CD4-positive, alpha-beta T cell treated with Interleukin-15 for 1 hour (primary cell): Measurements from ENCODE around the gene RTL10.

Source experiments
- DNase-seq: peaks from one replicate; pipeline ENCODE4 v3.0.0-alpha.2; 2020

The RTL10 gene, protein sequence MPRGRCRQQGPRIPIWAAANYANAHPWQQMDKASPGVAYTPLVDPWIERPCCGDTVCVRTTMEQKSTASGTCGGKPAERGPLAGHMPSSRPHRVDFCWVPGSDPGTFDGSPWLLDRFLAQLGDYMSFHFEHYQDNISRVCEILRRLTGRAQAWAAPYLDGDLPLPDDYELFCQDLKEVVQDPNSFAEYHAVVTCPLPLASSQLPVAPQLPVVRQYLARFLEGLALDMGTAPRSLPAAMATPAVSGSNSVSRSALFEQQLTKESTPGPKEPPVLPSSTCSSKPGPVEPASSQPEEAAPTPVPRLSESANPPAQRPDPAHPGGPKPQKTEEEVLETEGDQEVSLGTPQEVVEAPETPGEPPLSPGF

DNA sequence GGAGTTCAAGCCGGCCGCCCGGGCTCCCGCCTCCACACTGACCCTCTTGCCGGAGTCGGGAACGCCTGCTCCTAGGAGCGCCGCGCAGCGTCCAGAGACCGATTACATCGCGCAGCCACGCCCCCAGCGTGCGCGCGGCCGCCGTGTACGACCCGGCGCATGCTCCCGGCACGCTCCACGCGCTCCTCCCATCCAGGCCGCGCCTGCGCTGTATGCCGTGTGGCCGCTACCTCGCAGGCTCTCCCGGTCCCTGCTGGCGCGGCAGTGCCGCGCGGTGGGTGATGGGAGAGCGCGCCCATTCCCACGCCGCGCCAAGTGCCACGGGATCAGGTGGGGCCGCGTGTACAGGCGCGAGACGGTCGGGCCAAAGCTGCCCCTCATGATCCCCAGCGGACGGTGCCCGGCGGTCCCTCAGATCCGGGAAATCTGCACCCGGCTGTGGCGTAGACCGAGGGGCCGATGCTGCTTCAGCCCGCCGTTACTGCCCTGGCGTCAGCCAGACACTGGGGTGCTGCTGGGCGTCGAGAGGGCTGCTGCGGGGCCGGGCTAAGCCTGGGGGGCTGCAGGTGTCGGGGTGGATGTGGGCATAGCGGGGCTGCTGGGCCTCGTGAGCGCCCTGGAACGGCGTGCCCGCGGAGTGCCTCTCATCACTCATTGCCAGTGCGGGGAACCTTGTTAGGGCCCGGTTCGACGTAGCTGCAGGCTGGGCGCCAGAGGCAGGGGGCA, at the start of gene RTL10, which contains the start of gene GNB1L:
RTL10 (minus strand) TSS at position 97 of the 726 bp plus-strand sequence. CDS start 2,613 bp downstream, outside the sequence.
GNB1L (minus strand) TSS at position 97 of the 726 bp plus-strand sequence. CDS start 33,519 bp downstream, outside the sequence.
- DNase-seq, result peak; percentile 95

DNA sequence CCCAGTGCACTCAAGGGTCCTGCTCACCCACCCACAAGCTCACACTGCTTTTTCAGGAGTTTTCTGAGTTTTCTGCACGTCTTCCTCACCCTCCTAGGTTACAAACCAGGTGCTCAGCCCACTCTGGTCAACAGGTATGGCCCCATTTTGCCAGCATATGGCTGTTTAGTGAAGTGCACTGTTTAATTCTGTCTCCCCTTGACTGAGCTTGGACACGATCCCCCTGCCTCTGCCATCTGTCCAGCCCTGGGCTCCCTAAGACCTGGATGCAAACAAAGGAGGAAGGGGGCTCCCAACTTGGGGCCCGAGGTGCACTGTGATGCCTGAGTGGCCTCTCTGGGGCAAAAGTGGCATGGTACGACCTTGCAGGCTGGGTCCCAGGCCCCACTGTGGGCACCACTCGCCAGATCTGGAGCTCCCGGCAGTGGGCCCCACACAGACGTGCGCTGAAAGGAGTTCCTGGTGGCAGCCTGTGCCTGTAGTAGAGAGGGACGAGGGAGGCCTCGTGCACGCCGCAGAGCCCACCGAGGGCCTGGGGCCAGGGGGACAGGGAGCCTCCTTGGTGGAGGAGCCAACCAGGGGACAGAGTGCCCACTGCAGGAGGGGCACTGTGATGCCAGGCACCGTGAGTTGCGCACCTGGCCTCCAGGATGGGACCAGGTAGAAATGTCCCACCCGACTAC, 49.6 kb upstream of the RTL10 start:
- DNase-seq, result no peak

DNA sequence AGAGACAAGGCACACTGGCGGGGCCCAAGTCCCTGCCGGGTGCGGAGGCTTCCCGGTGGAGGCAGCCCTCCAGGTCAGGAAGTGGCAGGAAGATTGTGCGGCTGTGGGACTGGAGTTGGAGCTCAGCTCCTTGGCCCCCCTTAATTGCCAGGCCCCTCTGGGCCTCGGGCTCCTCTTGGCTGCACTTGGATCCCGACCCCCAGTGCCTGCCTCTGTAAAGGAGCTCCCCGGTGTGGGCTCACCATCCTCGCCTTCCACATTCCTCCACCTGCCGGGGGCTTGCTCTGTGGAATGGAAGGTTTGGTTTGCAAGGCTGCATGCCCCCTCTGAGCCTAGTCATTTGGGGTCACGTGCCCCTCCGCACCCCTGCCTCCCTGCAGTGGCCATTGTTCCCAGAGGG, 48.8 kb upstream of the RTL10 start:
- no peak for DNase-seq

DNA sequence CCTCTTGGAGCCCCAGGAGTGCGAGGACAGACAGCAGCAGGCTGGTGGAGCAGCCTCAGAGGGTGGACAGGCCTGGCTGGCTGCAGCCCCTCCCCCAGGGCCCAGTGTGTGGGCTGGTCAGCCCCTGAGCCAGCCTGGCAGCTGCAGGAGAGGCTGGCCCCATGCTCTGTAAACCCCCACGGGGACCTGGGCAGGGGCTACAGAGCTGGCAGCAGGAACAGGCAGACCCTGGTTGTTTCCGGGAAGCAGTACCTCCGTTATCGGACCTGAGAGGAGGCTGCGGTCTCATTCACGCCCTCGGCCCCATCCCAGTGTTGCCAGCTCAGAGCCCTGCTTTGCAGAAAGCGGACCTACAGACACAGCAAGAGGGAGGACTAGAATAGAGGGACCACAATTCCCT, 48.4 kb upstream of the RTL10 start:
- no peak for DNase-seq

DNA sequence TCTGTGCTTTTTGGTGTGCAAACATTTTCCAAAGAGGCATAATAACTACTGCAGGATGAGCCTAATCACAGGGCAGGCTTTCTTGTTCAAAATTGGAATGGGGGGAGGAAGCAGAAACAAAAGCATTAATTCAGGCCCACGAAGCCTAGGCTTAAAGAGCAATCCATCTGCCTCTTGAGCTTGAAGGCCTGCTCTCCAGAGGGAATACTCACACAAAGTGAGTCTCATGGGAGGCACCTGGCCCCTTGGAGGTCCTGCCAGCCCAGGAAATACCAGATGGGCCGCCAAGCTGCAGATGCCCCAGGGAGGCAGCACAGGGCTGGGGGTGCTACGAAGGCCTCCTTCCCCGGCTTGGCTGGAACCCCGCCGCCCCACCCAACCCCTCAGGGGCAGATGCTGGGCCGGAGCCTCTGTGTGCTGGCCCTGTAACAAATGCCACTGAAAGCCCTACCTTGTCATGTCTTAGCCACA, 47.6 kb upstream of the RTL10 start:
- DNase-seq, result no peak

DNA sequence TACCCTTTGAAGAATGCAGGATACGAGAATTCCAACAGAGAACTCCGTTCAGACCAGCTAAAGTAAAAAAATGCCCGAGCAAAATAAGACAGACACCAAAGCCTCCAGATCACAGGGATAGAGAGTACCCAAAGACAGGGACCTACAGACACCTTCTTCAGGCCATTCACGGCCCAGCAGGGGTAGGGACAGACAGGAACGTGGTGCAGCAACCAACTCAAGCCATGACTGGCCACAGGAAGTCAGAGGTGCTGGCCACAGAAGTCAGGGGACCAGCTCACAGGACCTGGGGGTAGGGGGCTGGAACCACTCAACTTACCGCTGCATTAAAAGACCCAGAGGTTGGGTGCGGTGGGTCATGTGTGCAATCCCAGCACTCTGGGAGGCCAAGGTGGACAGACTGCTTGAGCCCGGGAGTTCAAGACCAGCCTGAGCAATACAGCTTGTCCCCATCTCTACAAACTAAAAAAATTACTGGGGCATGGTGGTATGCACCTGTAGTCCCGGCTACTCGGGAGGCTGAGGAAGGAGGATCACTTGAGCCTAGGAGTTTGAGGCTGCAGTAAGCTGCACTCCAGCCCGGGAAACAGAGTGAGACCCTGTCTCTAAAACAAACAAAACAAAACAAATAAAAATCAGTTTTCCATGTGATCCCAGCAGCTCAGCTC, 47.0 kb upstream of the RTL10 start:
- DNase-seq, result no peak

DNA sequence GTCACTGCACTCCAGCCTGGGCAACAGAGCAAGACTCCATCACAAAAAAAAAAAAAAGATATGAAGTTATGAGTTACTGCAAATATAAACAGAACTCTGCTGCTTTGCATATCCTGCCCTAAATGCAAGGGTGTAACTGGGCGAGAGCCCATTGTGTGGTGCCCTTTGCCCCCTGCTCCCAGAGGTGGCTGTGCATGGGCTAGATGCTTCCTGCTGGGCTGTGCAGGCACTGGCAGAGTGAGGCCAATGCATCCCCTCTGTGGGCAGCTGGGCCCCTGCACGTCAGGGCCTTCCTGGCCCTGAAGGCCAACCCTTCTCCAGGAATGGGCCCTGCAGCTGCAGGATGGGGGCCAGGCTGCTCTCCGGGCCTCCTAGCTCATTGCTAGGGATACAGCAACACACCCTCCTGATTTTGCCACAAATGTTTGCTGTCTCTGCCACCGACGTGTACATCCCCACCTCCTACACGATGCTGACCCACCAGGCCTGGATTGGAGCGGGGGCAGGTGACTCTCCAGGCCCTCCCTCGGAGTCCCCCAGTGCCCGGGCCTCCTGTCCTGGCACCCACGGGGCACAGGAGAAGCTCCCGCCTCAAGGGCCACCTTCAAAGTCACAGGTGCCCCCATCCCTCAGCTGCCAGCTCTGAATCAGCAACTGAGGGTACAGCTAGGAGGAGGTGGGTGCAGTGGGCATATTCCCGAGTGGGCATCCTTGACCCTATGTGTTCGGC, 46.2 kb upstream of the RTL10 start:
- DNase-seq, result no peak

DNA sequence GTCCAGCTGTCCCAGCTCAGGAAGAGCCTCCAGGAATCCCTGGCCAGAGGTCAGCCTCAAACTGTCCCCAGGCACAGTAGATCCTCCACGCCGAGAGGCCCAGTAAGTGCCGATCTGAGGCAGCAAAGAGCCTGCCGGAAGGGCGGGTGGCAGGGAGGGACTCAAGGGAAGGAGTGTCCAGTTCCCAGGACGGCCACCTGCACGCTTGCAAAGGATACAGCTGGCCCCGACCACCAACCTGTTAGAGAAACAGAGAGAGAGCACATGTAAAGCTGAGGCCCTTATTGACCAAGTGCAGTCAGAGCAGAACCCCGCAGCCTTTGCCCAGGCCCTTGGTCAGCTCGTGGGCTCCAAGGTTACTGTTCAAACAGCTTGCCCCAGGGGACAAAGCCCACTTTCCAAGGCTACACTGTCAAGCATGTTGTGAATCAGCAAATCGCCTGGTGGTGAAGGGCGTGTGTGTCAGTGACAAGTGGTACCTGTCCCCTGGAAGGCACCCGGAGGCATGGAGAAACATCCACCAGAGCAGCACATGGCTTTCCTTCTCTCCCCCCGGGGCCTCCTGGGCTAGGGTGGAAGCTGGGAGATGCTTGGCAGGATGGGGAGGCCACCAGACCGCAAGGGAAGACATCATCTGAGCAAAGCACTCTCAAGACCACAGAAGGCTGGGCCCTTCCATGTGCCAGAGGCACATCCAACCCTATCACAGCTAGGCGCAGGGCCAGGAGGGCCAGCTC, 44.3 kb upstream of the RTL10 start:
- no peak for DNase-seq

DNA sequence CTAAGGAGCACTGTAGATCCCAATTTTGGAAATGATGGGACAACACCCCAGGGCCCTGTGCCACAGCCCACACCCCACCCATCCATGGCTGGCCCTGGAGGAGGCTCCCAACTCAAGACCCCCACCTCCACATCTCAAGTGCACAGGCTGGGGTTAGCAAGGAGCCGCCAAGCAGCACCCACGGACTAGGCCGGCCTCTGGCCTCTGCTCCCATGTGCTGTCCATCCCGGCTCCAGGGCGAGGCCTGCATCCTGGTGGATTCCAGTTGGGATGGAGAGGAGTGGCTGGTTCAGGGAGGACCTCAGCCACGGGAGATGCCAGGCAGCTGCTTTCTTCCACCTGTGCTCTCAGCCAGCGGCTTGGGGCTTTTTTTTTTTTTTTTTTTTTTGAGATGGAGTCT, 43.5 kb upstream of the RTL10 start:
- no peak for DNase-seq

DNA sequence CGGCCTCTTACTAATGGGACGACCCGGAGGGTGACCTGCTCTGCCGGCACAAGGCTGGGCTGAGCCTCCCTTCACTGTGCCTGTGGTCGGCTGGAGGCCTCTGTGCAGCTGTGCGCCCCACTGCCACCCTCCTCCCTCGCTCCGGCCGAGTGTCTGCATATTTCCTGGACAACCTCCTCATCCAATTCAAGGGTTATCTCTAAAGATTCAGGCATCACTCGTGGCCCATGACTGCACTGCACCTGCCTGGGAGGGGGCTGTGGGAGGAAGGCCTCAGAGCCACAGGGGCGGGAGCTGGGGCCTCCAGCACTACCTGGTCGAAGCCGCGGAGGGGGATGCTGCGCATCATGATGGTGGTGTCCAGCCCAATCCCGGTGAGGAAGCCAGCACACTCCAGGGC, 43.1 kb upstream of the RTL10 start:
- no peak for DNase-seq

DNA sequence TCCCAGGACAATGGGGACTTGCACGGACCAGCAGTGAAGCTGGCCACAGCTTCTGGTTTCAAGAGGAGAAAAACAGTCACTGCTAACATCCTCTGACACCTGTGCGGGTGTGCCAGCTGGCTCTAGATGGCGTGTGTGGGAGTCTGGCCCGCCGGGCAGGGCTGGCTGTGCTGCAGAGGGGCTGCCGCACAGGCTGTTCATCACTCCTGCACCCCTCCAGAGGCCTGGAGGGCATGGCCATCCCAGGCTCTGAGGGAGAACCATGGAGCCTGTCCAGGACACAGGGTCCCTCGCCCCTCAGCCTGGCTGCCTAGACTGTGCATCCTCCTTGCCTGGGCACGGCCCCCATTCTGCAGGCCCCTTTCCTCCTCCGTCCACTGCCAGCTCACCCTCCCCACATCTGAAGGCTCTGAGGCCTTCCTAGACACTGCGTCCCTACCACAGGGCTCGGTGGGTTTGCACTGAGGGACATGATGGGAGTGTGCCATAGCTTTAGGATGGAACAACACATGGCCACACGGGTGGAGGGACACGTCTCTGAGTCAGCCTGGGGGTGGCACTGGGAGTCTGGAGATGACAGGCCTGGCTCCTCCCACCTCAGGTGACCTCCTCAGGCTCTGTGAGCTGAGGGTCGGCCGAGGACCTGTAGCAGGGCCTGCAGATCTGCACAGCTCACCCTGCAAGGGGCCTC, 42.1 kb upstream of the RTL10 start:
- no peak for DNase-seq

DNA sequence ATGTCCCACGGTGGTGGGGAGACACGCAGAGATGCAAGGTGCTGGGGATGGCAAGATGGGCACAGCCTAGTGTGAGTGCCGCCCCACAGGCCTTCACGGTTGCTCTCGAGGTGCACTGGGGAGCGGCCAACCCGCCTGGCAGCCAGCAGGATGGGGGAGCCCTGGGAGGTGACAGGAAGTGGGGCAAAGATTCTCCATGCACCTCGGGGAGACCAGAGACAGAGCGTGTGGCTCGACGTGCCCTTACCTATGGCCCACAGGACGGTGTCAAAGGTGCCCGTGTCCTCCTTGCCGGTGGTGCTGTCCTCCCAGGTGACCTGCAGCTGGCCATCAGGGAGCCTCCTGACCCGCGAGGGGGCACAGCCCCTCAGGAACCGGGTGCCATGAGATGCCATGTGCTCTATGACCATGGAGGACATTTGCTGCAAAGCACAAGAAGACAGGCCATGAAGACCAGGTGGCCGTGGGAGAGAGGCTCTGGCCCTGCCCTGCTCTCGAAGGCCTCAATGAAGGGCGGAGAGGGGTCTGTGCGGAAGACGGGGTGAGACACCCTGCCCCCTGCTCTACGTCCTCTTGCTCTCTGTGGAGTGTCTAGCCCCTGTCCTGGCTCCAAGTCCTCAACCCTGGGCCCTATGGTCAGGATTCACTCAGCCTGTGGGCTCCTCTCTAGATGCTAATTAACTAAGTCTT, 40.6 kb upstream of the RTL10 start:
- no peak for DNase-seq

DNA sequence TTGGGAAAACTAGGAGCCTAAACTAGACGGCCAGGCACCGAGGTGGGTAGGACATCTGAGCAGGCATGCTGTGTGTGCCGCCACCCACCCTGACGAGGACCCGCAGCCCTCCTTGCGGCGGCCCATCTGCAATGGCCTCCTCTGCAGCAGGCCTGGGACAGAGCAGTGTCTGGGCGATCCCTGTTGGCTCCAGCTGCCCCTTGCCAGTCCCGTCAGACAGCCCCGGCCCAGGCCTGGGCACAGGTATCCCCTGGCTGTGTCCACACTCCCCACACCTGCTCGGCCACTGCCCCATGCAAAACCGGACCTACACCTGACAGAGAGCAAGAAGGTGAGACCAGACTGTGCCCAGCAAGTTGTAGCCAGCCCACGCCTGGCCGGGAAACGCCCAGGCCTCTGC, 38.7 kb upstream of the RTL10 start:
- no peak for DNase-seq

DNA sequence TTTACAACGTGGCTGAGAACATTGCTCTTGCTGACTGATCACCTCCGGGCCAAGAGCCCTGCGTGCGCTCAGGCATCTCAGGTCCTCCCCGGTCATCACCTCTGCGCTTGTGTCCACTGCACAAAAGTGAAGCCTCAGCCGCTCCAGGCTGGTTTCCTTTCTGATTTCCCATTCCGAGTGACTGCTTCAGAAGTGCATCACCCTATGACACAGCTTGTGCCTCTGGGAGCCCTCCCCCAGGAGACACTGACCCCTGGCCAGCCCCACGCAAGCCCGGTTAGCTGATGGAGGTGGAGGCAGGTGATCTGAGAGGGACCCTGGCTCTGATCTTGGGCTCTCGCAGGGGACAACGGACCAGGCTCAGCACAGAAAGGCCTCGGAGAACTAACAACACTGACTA, 38.3 kb upstream of the RTL10 start:
- no peak for DNase-seq

DNA sequence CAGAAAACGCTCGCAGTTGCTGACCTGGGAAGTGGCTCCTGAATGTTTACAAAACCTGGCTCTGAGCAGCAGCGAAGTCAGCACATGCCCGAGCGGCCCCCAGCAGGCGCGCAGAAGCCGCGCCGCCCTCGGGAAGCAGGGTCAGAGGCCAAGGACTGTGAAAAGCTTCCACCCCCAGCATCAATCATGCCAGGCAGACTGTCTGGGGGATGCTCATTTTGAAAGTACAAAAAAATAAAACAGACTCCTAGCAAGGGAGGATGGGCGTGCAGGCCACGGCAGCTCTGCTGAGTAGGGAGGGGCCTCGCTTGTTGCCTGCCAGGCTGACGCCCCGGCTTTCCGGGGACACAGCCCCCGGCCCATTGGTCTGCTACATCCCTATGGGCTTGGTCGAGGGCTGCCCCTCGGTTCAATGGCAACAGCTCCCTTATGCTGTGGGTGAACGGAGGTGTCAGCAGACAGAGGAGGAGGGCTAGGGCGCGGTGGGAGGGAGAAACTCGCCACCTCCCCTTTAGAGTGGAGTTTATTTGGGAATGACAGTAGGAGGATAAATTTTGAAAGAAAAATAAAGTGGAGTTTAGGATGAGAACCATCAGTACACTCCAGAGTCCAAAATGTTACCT, 37.7 kb upstream of the RTL10 start:
- DNase-seq, result peak; percentile 40

DNA sequence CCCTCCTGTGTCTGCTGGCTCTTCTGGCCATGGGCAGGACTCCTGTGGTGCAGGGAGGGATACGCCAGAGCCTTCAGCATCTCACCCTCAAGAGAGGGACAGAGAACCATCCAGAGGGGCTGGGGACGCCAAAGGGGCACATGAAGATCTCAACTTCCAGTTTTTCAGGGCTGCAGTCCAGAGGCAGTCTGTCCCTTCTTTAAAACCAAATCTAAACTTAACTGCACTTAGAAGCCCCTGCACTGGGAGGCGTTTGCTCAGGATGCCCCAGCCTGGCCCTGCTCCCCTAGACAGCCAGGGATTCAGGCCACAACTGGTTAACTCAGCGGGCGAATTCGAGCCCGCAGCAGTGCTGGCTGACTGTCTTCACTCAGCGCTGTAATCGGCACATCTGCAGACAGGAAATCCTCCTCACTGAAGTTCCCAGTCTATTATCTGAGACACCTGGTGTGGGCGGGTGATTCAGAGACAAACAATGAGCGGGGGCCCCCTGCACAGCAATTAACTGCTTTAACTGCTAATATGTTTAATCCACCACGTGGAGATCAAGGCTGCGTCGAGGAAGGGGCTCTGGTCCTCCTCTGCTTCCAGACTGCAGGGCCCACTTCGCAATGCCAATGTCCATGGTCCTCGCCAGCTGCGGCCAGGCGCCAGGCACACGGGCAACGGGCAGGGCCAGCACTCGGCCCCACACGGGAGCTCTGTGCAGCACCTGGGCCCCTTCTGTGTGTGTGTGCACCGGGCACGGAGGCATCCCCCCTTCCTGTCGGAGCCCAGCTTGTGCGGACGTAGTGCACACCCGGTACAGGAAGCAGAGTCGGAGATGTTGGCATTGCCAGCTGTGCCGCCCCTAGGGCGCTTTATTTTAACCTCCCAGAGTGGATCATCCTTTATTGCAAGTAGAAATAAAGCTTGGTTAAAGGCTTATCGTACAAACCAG, 36.9 kb upstream of the RTL10 start:
- peak; percentile 83 for DNase-seq

DNA sequence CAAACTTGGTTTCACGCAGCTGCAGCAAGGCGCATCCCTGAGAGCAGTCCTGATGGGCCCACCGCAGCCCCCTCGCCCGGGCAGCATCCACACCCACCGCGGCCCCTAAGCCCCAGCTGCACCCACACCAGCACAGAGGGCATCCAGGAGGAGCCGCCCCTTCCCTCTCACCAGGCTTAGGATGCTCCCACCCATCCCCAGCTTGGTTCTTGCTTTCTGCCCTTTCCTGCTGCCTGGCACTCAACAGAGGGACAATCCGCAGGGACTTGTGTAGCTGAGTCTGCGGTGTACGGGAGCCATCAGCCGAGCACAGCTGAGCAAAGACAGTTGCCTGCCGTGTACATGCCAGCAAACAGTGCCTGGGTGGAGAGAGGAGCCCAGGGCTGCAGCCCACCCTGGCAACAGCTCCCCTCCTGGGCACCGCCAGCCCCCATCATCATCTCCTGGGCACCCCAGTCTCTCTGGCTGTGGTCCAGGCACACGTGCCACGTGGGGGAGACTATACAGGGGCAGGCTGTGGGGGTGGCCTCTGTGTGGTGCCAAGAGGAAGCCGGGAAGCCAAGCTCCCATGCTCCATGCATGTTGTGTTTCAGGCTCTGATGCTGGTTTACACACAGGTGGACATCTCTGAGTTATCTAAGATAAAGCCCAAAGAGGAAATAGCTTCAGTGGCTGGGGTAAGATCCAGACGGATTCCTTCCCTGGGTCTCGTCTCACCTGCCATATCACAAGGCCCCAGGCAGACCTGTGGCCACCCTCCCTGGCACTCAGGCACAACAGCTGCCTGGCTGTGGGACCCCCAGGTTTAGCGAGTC, 36.0 kb upstream of the RTL10 start:
- no peak for DNase-seq

DNA sequence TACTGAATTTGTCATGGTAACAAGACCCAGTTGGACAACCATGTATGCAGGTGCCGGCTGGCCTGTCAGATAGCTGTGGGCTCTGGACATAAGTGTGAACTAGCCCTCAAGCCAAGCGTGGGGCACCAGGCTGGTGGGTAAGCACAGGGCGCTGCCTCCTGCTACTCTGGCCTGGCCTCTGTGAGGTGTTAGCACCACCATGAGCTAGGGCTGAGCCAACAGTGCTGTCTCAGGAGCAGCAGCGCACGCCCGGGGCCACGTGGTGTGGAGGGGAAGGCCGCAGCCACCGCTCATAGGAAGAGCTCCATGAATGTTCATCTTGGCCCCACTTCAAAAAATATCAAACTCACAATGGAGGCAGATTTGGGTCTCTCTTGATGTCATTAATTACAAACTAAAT, 35.3 kb upstream of the RTL10 start:
- DNase-seq, result peak; percentile 37
